LNCAP (cell line): ENCODE measurements around the gene ZC3H18.

Source experiments
- TF ChIP-seq, protein P1 (sequence below): fragments of 450-650 bp; IDR thresholded peaks from 2 replicates; pipeline ENCODE4 v1.5.1; 2017; ENCODE audit warnings: mild to moderate bottlenecking

ZC3H18 gene

DNA sequence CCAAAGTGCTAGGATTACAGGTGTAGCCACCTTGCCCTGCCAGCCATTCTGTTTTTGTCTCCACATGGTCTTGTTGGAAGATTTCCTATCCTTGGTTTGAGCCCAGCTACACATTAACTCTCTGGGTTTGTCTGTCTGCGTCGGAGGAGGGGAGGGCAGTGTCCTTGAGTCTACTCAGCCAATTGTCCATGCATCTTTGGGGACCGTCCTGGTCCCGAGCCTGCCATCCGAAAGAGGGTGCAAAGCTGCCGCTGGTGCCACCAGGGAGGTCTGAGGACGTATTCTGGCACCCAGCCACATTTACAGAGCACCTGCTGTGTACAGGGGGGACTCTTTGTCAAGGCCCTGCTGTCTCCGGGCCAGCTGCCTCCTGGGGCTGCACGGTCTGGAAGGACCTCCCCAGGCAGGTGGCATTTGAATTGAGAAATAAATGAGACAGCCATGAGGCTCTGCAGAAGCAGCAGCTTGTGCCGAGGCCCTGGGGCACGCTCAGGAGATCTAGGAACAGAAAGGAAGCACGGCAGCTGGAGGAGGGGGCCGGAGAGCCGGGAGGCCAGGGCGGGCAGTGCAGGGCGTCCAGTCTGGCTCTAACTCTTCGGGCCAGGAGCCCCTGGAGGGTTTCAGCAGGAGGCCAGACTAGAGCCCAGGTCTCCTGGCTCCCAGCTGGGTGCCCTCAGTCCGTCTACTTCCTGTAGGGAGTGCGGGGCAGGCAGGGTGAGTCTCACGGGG, 79.2 kb downstream of the ZC3H18 start:
- TF ChIP-seq, protein P1, sequence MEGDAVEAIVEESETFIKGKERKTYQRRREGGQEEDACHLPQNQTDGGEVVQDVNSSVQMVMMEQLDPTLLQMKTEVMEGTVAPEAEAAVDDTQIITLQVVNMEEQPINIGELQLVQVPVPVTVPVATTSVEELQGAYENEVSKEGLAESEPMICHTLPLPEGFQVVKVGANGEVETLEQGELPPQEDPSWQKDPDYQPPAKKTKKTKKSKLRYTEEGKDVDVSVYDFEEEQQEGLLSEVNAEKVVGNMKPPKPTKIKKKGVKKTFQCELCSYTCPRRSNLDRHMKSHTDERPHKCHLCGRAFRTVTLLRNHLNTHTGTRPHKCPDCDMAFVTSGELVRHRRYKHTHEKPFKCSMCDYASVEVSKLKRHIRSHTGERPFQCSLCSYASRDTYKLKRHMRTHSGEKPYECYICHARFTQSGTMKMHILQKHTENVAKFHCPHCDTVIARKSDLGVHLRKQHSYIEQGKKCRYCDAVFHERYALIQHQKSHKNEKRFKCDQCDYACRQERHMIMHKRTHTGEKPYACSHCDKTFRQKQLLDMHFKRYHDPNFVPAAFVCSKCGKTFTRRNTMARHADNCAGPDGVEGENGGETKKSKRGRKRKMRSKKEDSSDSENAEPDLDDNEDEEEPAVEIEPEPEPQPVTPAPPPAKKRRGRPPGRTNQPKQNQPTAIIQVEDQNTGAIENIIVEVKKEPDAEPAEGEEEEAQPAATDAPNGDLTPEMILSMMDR: no peak

DNA sequence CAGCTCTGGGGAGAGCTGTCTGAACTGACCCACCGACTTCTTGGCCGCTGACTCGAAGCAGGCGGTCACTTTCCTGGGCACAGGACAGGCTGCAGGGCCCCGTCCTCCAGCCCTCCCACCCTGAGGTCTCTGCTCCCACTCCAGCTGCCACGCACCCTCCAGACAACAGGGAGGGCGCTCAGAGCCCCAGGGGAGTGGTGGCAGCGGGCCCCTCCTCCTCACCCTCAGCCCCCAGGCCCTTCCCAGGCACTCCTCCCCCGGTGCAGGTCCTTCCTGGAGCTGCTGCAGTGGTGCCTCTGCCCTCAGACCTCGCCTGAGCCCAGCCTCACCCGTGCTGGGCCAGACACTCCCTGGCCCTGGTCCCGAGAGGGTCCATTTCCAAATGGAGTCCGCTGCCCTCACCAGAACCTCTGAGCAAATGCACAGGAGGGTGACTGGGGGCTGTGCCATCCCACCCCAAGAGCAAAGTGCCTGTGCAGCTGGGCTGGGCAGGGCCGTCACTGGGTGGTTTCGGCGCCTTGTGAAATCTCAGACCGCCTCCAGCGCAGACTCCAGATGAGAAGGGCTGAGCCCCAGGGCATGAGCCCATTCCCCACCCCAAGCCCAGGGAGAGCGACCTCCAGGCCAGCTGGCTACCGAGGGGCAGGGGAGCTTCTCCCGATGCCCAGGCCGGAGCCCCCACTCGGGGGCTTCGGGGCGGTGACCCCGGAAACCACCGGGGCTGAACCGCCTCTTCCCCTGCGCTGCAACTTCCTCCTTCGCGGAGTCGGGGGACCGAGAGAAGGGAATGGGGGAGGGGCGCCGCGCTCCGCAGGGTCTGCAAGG, 79.9 kb downstream of the ZC3H18 start:
- TF ChIP-seq, protein P1: no peak

DNA sequence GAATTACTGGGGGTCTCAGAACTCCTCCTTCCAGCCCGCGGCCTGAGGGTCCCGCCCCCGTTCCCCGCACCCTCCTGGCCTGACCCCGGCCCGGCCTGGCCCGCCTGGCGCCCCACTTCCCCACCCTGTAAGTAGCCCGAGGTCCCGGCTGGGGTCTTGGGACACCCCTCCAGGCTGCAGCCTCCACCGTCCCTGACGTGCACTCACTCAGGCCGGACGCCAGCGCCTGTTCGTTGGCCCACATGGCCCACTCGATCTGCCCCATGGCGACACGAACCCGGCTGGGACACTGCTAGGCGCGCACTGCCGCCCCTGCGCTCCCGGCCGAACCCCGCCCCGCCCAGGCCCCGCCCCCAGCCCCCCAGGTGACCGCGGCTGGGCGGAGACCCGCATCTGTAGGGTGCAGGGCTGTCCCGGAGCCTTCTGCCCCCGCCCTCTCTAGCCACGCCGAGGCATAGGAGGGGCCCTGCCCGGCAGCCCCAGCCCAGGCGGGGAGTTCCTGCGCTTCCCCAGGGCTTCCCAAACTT, 80.6 kb downstream of the ZC3H18 start, which contains the start of gene CYBA:
TSS of gene CYBA (minus strand) at position 305 of the 527 bp plus-strand sequence. CDS start at position 265, 40 bp downstream.
- TF ChIP-seq, protein P1: no peak

DNA sequence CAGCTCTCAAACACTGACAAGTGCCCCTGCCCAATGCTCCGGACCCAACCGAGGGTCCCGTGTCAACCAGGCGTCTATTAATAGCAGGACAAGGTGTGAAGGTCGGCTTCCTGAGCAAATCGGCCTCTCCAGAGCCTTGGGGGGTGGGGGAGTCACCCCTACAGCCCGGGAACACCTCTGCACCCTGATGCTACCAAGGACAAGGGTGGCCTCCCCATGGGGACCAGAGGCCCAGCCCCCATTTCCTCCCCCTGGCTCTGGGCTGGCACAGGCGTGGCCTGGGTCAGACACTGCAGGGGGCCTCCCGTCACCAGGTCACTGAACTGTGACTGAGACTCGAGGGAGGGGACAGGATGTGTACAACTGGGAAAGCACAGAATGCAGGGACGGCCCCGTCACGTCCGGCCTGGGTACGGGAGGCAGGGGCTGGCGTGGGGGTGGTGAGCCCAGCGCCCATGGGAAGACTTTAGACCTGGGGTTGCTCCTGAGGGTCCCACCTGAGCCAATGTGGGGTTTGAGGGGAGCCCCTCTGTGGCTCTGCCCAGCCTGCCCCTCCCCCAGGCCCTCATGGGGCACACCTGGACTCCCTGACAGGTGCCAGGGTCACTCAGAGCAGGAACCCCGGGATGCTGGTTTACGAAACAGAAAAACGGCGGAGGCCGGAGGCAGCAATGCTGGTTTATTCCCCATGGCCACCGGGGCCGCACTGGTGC, 81.2 kb downstream of the ZC3H18 start:
- TF ChIP-seq, protein P1: no peak

DNA sequence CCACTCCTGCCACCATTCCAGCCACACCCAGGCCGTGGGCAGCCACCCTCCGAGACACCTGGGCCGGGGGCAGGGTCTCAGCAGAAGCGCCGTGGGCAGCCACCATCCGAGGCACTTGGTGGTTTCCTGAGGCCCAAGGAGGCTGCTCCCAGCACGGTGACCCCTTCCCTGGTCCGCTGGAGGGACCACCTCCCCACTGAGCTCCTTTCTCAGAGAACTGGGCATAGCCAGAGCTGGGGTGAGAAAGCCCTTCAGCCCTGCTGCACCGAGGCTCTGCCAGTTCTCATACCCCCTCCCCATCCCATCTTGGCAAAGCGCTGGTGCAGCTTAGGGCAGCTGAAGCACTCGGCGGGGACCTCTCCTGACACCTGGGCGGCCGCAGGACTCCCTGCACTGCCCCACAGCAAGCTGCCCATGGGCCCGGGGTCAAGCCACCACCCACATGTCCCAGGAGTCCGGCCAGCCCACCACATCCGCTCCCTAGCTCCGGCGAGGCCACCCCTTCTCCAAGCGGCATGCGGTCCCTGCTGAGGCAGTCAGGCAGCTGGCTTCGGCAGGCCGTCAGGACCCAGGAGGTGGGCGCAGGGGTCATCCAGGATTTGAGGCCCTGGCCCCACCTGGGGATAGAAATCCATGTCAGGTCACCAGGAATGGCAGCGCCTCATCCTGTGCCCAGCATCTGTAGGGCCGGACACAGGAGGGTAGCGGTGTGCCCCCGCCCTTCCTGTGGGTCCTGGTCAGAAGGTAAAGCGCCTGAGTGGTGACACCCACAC, 82.0 kb downstream of the ZC3H18 start:
- TF ChIP-seq, protein P1: no peak

DNA sequence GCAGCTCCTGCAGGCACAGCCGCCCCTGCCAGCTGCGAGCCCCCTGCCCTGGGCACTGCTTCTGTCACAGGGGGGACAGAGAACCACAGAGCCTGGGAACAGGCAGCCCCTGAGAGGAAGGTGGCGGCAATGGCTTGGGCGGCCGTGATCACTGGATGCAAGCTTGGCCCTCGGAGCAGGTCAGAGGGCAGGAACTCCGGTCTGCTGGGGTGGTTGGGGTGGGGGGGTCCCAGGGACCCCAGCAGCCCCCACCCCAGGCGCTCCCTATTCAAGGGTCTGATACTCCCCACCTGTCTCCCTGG, 82.5 kb downstream of the ZC3H18 start:
- TF ChIP-seq, protein P1: no peak

DNA sequence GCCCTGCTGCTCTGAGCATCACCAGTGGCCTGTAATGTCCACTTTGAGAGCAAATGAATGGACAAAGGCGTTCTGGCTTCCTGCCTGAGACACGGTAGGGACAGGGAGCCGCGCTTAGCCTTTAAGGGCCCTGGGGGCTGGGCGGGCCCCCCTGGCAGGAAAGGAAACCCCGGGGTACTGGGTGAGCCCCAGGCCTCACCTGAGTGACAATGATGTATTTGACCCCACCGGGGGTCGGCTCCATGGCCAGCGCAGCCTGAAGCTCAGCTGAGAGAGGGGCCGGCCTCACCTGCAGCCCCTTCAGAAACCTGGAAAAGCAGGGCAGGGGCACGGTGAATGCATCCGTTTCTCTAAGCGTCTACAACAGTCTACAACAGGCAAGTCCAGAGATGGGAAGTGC, 82.9 kb downstream of the ZC3H18 start:
- TF ChIP-seq, protein P1: no peak
